GM12891 (cell line): ENCODE results near the gene SAG. TPM values are rescaled to one million over a fixed set of nuclear protein-coding genes. Genes with fewer than 3 reads are reported as not detected.

Experiments used
- DNase-seq: peaks from one replicate; pipeline ENCODE4 v3.0.0; 2011; ENCODE audit warnings: low spot score; ENCODE audit not compliant: insufficient read length
- FAIRE-seq: peaks from 2 replicates; lab custom pipeline; 2011; peaks lifted over from hg19 to GRCh38; lab: Jason Lieb, UNC
- PAX5 ChIP-seq: IDR thresholded peaks from 2 replicates; pipeline ENCODE4 v1.6.1; 2011; ENCODE audit warnings: low read length, moderate library complexity, mild to moderate bottlenecking; ENCODE audit not compliant: insufficient read depth, severe bottlenecking
- POLR2A ChIP-seq: IDR thresholded peaks from 2 replicates; pipeline ENCODE4 v1.6.1; 2011; ENCODE audit warnings: low read depth, low read length, control low read depth
- POLR2AphosphoS5 ChIP-seq: IDR thresholded peaks from 2 replicates; pipeline ENCODE4 v1.6.1; 2011; ENCODE audit warnings: low read depth, low read length, control low read depth
- POU2F2 ChIP-seq: IDR thresholded peaks from 2 replicates; pipeline ENCODE4 v1.6.1; 2011; ENCODE audit warnings: low read depth, mild to moderate bottlenecking, control low read depth, low read length, moderate library complexity
- SPI1 ChIP-seq: IDR thresholded peaks from 2 replicates; pipeline ENCODE4 v1.6.1; 2011; ENCODE audit warnings: low read depth, low read length, control low read depth
- TAF1 ChIP-seq: IDR thresholded peaks from 2 replicates; pipeline ENCODE4 v1.6.1; 2011; ENCODE audit warnings: low read depth, low read length, control low read depth
- polyA plus RNA-seq: library from polyadenylated mRNA; unstranded; fragments of >200 nt; gene quantifications from one replicate; pipeline ENCODE4 v1.2.1, GENCODE V29; 2012; ENCODE audit warnings: low read depth, missing spikeins, inconsistent platforms; ENCODE audit not compliant: missing spikeins

The SAG gene
- polyA plus RNA-seq: not detected

- DNase-seq: no peak
- FAIRE-seq: no peak
- TF ChIP-seq TAF1: no peak
- TF ChIP-seq POLR2AphosphoS5: no peak
- TF ChIP-seq POU2F2: no peak
- no peak for TF ChIP-seq PAX5
- TF ChIP-seq POLR2A: no peak
- no peak for TF ChIP-seq SPI1
Measured at GRCh38 chr2:233307565-233307964, at the start of gene SAG. TSS of gene SAG (plus strand) at chr2:233307816. CDS start at chr2:233309190, 1,374 bp downstream.

DNA sequence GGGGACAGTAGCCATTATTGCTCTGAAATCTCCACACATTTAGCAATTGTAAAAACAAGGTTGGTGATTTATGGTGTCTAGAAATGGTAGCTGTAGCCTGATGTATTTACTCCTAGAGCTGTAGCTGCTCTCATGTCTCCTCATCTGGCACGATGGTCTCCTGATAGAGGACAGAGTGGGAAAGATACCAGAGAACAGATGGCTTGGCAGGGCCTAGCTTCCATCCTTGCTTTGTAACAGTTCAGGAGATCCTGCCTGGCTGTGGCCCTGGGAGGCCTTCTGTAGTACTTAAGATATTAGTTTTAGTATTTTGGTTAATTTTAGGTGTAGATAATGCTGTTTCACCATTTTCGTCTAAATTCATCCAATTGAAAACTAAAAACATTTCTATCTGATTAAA lies 49.4 kb upstream of the SAG start:
- TF ChIP-seq TAF1 (no peak), SPI1 (no peak), POLR2AphosphoS5 (no peak), PAX5 (no peak), POLR2A (no peak), POU2F2 (no peak)
- no peak for DNase-seq
- no peak for FAIRE-seq

GRCh38 chr2:233259730-233260129 lies 47.9 kb upstream of the SAG start:
- FAIRE-seq (no peak), DNase-seq (no peak)
- TF ChIP-seq SPI1 (no peak), PAX5 (no peak)

DNA sequence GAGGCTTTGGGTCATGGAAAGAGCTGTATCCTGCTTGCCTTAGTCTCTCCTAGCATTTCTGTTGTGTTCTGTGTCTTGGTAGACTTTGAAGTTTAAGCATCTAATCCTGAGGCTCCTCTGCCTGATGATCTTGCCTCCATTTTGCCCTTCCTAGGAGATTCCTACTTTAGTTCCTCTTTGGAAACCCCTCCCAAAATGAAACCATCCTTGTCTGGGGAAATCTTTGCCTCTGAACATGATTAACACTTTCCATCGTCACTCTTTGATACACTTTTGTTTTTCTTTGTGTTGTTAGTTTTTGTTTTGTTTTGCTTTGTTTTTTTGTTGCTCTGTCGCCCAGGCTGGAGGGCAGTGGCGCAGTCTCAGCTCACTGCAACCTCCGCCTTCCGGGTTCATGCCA lies 47.0 kb upstream of the SAG start:
- FAIRE-seq (no peak), DNase-seq (no peak)
- TF ChIP-seq SPI1 (no peak), POLR2AphosphoS5 (no peak), TAF1 (no peak), PAX5 (no peak), POU2F2 (no peak), POLR2A (no peak)

DNA sequence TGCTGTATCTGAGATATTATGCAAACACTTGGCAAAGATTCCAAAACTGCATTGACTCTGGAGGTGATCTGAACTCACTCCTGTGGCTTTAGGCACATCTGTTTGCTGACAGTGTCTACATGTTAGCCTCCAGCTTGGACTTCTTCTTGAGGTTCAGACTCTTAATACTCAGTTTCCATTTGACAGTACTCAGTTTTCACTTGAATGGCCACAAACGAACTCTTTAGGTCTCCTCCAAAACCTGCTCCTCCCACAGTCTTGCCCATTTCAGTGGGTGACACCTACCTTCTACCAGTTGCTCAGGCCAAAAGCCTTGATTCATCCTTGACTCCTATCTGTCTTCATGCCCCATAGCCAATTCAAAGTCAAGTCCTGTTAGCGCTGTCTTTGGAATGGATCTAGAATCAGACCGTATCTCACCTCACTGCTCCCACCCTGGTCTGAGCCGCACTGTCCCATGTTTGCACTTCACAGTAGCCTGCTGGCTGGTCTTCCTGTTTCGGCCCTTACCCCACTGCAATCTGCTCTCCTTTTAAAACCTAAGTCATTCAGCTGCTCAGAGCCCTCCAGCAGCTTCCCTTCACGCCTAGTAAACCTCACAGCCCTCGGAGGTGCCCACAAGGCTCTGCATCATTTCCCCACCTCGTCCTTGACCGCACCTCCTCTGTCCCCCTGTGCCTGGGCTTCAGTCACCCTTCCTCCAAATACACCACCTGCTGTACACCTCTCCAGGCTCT lies 45.6 kb upstream of the SAG start:
- TF ChIP-seq PAX5: no peak
- TF ChIP-seq POLR2A: no peak
- no peak for TF ChIP-seq POLR2AphosphoS5
- no peak for TF ChIP-seq SPI1
- no peak for TF ChIP-seq POU2F2
- no peak for TF ChIP-seq TAF1
- FAIRE-seq (peak; percentile 92), DNase-seq (no peak)

- FAIRE-seq (no peak), DNase-seq (no peak)
Measured at GRCh38 chr2:233262562-233262961, 45.1 kb upstream of the SAG start.

DNA sequence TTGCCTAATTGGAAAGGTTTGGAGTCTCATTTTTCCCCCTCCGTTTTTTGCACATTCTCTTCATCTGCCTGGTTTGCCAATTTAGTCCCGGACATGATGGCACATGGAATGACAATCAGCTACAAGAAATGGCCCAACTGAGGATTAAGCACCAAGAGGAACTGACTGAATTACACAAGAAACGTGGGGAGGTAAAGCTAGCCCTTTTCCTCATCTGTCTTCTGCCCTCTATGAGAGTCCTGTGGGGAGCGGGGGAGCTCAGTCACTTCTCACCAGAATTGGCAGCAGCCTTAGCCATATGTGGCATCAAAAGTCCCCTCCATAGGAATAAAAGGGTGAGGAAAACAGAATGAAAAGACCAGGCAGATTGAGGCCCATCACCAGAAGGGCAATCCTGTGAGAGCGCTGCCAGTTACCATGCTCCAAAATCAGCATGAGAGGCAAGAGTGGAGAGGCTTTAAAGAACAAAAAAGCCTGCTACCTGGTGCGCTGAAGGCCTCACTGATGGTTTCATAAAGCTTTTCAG lies 44.5 kb upstream of the SAG start:
- FAIRE-seq (no peak), DNase-seq (no peak)
- TF ChIP-seq SPI1: no peak

More at GRCh38 chr2:233262562-233262961, 45.1 kb upstream of the SAG start:
- TF ChIP-seq POU2F2 (no peak), TAF1 (no peak), POLR2A (no peak), POLR2AphosphoS5 (no peak)

- TF ChIP-seq POU2F2 (no peak), TAF1 (no peak), PAX5 (no peak), POLR2AphosphoS5 (no peak), POLR2A (no peak), SPI1 (no peak)
- FAIRE-seq (no peak), DNase-seq (no peak)
Measured at GRCh38 chr2:233264667-233265066, 42.9 kb upstream of the SAG start.

- TF ChIP-seq TAF1 (no peak), PAX5 (peak; percentile 75), POLR2AphosphoS5 (no peak), POLR2A (no peak)
- no peak for DNase-seq
- FAIRE-seq: peak; percentile 74
Measured at GRCh38 chr2:233265899-233266431, 41.7 kb upstream of the SAG start.

DNA sequence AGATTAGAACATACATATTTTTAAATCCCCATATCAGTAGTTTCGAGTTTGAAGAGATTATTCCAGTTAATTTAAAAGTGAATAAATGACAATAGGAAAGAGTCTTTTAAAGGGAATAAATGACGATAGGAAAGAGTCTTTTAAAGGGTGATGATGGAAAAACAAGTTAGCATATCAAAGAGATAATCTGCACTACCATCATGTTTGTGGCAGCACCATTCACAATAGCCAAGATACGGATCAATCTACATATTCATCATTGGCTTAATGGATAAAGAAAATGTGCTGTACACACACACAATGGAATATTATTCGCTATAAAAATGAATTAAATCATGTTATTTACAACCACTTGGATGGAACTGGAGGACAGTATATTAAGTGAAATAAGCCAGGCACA lies 41.1 kb upstream of the SAG start:
- DNase-seq: no peak
- no peak for TF ChIP-seq PAX5
- TF ChIP-seq TAF1: no peak
- no peak for TF ChIP-seq POLR2A
- no peak for TF ChIP-seq POU2F2
- TF ChIP-seq SPI1: no peak
- no peak for TF ChIP-seq POLR2AphosphoS5
- no peak for FAIRE-seq

DNA sequence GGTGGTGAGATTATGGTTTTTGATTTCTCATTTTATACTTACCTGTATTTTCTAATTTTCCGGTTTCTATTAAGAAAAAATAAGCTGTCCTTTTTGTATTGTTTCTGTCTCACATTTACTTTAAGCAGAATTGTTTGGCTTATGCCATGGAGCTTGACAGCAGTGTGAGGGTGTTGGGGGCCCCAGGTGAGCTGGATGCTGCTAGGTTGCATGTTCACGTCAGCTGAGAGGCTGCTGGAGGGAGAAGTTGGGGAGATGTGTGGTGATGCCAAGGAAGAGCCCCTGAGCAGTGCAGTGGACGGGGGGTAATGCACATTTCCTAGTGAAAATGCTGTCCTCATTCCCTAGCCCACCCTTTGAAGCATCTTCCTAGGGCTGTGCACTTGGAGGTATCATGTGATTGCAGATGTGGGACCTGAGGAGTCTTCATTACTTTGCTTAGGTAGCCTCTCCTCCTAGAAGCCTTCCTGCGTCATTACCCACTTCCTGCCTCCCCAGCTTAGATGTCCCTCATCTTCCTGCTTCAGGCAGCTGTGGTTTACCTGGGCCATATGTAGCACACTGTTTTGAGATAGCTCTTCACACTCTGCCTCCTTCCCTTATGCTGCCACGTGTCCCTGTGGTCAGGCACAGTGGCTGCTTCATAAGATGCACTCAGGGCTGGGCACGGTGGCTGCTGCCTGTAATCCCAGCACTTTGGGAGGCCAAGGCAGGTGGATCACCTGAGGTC lies 39.9 kb upstream of the SAG start:
- TF ChIP-seq TAF1: no peak
- no peak for TF ChIP-seq POLR2AphosphoS5
- peak; percentile 51; the same call in 1 of the 2 replicates for TF ChIP-seq SPI1
- TF ChIP-seq POLR2A: no peak
- no peak; the same call in 1 of the 2 replicates for TF ChIP-seq POU2F2
- DNase-seq (peak; percentile 36), FAIRE-seq (peak; percentile 99)

DNA sequence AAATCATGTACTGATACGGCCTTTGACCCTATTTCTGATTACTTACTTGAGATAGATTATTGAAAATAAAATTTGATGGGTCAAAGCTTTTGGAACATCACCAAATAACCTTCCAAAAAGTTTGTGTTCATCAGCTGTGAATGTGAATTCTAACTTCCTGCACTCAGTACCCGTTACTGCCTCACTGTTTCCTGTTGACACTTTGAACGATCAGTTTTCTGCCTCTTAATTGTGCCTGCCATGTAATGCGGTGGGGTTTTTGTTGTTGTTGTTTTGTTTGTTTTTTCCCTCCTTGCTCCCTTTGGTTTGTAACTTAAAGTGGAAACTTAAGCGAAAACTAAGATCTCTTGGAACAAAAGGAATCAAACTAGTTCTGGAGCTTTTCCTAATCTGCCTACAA lies 37.2 kb upstream of the SAG start:
- FAIRE-seq: no peak
- no peak for TF ChIP-seq TAF1
- no peak for TF ChIP-seq POU2F2
- TF ChIP-seq POLR2A: no peak
- TF ChIP-seq SPI1: no peak
- no peak for TF ChIP-seq POLR2AphosphoS5
- no peak for TF ChIP-seq PAX5
- no peak for DNase-seq
